ENCODE results near the gene SCNN1G.

DNA sequence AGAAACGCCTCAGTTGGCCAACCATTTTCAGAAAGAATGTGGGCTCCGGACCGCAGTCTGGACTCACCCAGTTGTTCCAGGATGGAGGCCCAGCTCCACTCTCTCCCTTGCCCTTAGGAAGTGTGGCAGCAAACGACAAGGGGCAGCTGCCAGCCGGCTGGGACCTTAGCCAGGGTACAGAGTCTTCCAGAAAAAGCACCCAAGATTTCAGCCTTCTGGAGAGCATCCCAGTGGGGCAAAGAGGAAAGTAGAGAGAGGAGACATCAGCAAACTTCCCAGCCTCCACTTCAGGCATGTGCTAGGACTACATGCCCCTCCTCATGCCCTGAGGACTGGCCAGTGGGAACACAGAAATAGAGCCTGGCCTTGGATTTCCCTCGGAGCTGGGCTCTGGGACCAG, 62.7 kb downstream of the SCNN1G start:
- no peak for TF ChIP-seq POLR2A (IDR thresholded peaks at IDR 0.05; ENCODE audit: low read depth, low read length)
- no peak for TF ChIP-seq POLR2AphosphoS5 (IDR thresholded peaks at IDR 0.05; ENCODE audit: low read depth, low read length)
- TF ChIP-seq TAF1 (IDR thresholded peaks at IDR 0.05; ENCODE audit: borderline replicate concordance, low read depth, low read length) = no peak

Measured in GM12892 (cell line).